IMR-90 (cell line): ENCODE data around the gene GSE1. TPM values are rescaled to one million over a fixed set of nuclear protein-coding genes. Genes with fewer than 3 reads are reported as not detected.

Source experiments
- ATAC-seq: fragments of 200-7000 bp; cut with Tn5 transposase; 2 replicates; pipeline ENCODE4 v1.9.1; 2020; ENCODE audit warnings: low read depth, mild to moderate bottlenecking, moderate library complexity
- BruUV-seq: library from RNA; stranded (reverse); fragments of 400-500 nt; replicated peaks from 2 replicates; lab custom pipeline; 2021; lab: Mats Ljungman, UMichigan
- CTCF ChIA-PET: fragments of 300-600 bp; formaldehyde crosslinking; extraction: SDS; loops from one replicate; lab custom pipeline; 2021; ENCODE audit warnings: antibody characterized with exemption; lab: Yijun Ruan, JAX
- POLR2A ChIA-PET: fragments of 300-600 bp; sonication (Branson Sonifier 250); formaldehyde crosslinking; loops from one replicate; lab custom pipeline; 2022; ENCODE audit warnings: antibody characterized with exemption; ENCODE audit not compliant: unreplicated experiment; lab: Charles Lee
- DNase-seq: peaks from one replicate; pipeline ENCODE4 v3.0.0; 2013
- H2AFZ ChIP-seq: replicated peaks from 2 replicates; pipeline ENCODE3; 2013; ENCODE audit warnings: low read length, mild to moderate bottlenecking; ENCODE audit not compliant: poor library complexity
- H2AK5ac ChIP-seq: 2 replicates; pipeline ENCODE4 v1.6.1; 2013; ENCODE audit warnings: low read depth, low read length, inconsistent platforms
- H2AK9ac ChIP-seq: replicated peaks from 2 replicates; pipeline ENCODE3; 2013; ENCODE audit warnings: mild to moderate bottlenecking, low read depth, low read length, moderate library complexity; ENCODE audit not compliant: poor library complexity
- H2BK120ac ChIP-seq: 2 replicates; pipeline ENCODE4 v1.6.1; 2013; ENCODE audit warnings: low read depth, low read length, inconsistent platforms
- H2BK15ac ChIP-seq: 3 replicates; pipeline ENCODE4 v1.6.1; 2013; ENCODE audit warnings: low read depth, low read length, inconsistent platforms
- H2BK20ac ChIP-seq: 2 replicates; pipeline ENCODE4 v1.6.1; 2013; ENCODE audit warnings: low read depth, mild to moderate bottlenecking, inconsistent platforms, low read length, moderate library complexity
- H2BK5ac ChIP-seq: 2 replicates; pipeline ENCODE4 v1.6.1; 2013; ENCODE audit warnings: mild to moderate bottlenecking, low read depth, low read length, inconsistent platforms; ENCODE audit not compliant: poor library complexity, severe bottlenecking
- H3K14ac ChIP-seq: replicated peaks from 2 replicates; pipeline ENCODE4 v1.6.1; 2013; ENCODE audit warnings: low read depth, low read length, inconsistent platforms
- H3K18ac ChIP-seq: 2 replicates; pipeline ENCODE4 v1.6.1; 2013; ENCODE audit warnings: low read depth, low read length, control low read depth
- H3K23ac ChIP-seq: 2 replicates; pipeline ENCODE4 v1.6.1; 2013; ENCODE audit warnings: low read depth, low read length, inconsistent platforms
- H3K27ac ChIP-seq: 2 replicates; pipeline ENCODE4 v1.5.1; 2013; ENCODE audit warnings: mild to moderate bottlenecking, control low read depth, low read length; ENCODE audit not compliant: insufficient read depth
- H3K27me3 ChIP-seq: 2 replicates; pipeline ENCODE4 v1.6.1; 2013; ENCODE audit warnings: low read length; ENCODE audit not compliant: control insufficient read depth, insufficient read depth
- H3K36me3 ChIP-seq: 2 replicates; pipeline ENCODE4 v1.6.1; 2013; ENCODE audit warnings: low read length, mixed read lengths; ENCODE audit not compliant: control insufficient read depth, insufficient read depth
- H3K4ac ChIP-seq: 2 replicates; pipeline ENCODE4 v1.6.1; 2013; ENCODE audit warnings: low read depth, low read length, inconsistent platforms
- H3K4me1 ChIP-seq: 2 replicates; pipeline ENCODE4 v1.6.1; 2013; ENCODE audit warnings: low read length, mixed read lengths; ENCODE audit not compliant: control insufficient read depth, insufficient read depth
- H3K4me2 ChIP-seq: 2 replicates; pipeline ENCODE4 v1.6.1; 2013; ENCODE audit warnings: low read depth, mild to moderate bottlenecking, control low read depth, low read length, moderate library complexity
- H3K4me3 ChIP-seq: 2 replicates; pipeline ENCODE4 v1.5.1; 2013; ENCODE audit warnings: low read depth, mild to moderate bottlenecking, control low read depth, low read length, moderate library complexity; ENCODE audit not compliant: insufficient read depth
- H3K56ac ChIP-seq: 2 replicates; pipeline ENCODE4 v1.6.1; 2013; ENCODE audit warnings: low read length, inconsistent platforms; ENCODE audit not compliant: insufficient read depth; ENCODE audit errors: extremely low read depth
- H3K79me1 ChIP-seq, 2 experiments: 2 replicates each; pipeline ENCODE4 v1.6.1; 2013; ENCODE audit warnings: low read length in 2 of 2, inconsistent platforms in 1 of 2, low read depth in 1 of 2
- H3K9ac ChIP-seq: 2 replicates; pipeline ENCODE4 v1.6.1; 2013; ENCODE audit warnings: low read depth, low read length, control low read depth
- H3K9me1 ChIP-seq: 2 replicates; pipeline ENCODE4 v1.6.1; 2013; ENCODE audit warnings: low read length, inconsistent platforms; ENCODE audit not compliant: insufficient read depth
- H3K9me3 ChIP-seq: 2 replicates; pipeline ENCODE4 v1.6.1; 2013; ENCODE audit warnings: low read length; ENCODE audit not compliant: control insufficient read depth, insufficient read depth
- H4K20me1 ChIP-seq: 2 replicates; pipeline ENCODE4 v1.6.1; 2013; ENCODE audit warnings: low read length, inconsistent platforms; ENCODE audit not compliant: insufficient read depth
- H4K5ac ChIP-seq: 2 replicates; pipeline ENCODE4 v1.6.1; 2013; ENCODE audit warnings: mild to moderate bottlenecking, low read depth, low read length, control low read depth
- H4K8ac ChIP-seq, 2 experiments: 2 replicates each; pipeline ENCODE4 v1.6.1; 2013; ENCODE audit warnings: low read depth in 2 of 2, low read length in 2 of 2, control low read depth in 1 of 2, inconsistent platforms in 1 of 2
- H4K91ac ChIP-seq: 2 replicates; pipeline ENCODE4 v1.6.1; 2013; ENCODE audit warnings: low read depth, low read length, inconsistent platforms; ENCODE audit not compliant: insufficient read depth
- BHLHE40 ChIP-seq: fragments of 150-350 bp; IDR thresholded peaks from 2 replicates; pipeline ENCODE4 v1.6.1; 2016; ENCODE audit warnings: mild to moderate bottlenecking, low read depth, low read length
- CEBPB ChIP-seq: IDR thresholded peaks from 2 replicates; pipeline ENCODE4 v1.6.1; 2012; ENCODE audit warnings: low read depth, low read length, improper control_type of control experiment
- CHD1 ChIP-seq: IDR thresholded peaks from 2 replicates; pipeline ENCODE4 v1.6.1; 2012; ENCODE audit warnings: low read depth, low read length, improper control_type of control experiment
- FOS ChIP-seq: fragments of 150-350 bp; IDR thresholded peaks from 2 replicates; pipeline ENCODE4 v1.6.1; 2016; ENCODE audit warnings: low read depth, low read length
- MAFK ChIP-seq: IDR thresholded peaks from 2 replicates; pipeline ENCODE4 v1.6.1; 2012; ENCODE audit warnings: low read depth, low read length, improper control_type of control experiment
- MAZ ChIP-seq: IDR thresholded peaks from 2 replicates; pipeline ENCODE4 v1.6.1; 2012; ENCODE audit warnings: low read depth, mild to moderate bottlenecking, low read length, improper control_type of control experiment, moderate library complexity, borderline replicate concordance
- MXI1 ChIP-seq: IDR thresholded peaks from 2 replicates; pipeline ENCODE4 v1.6.1; 2012; ENCODE audit warnings: low read depth, mild to moderate bottlenecking, low read length, moderate library complexity, borderline replicate concordance
- NFE2L2 ChIP-seq: fragments of 150-350 bp; IDR thresholded peaks from 2 replicates; pipeline ENCODE4 v1.6.1; 2016; ENCODE audit warnings: low read depth, mild to moderate bottlenecking, low read length
- POLR2A ChIP-seq: IDR thresholded peaks from 2 replicates; pipeline ENCODE4 v1.6.1; 2012; ENCODE audit warnings: mild to moderate bottlenecking, low read depth, low read length
- RAD21 ChIP-seq: IDR thresholded peaks from 2 replicates; pipeline ENCODE4 v1.6.1; 2012; ENCODE audit warnings: low read length, improper control_type of control experiment
- RCOR1 ChIP-seq: IDR thresholded peaks from 2 replicates; pipeline ENCODE4 v1.6.1; 2012; ENCODE audit warnings: mild to moderate bottlenecking, low read length, improper control_type of control experiment; ENCODE audit not compliant: insufficient replicate concordance
- RFX5 ChIP-seq: IDR thresholded peaks from 2 replicates; pipeline ENCODE4 v1.8.0; 2012; ENCODE audit warnings: low read depth, mild to moderate bottlenecking, low read length, moderate library complexity
- SMC3 ChIP-seq: fragments of 150-350 bp; IDR thresholded peaks from 2 replicates; pipeline ENCODE4 v1.6.1; 2016; ENCODE audit warnings: low read depth, mild to moderate bottlenecking, antibody characterized with exemption, low read length, moderate library complexity
- WGBS, 2 experiments: methylation state at CpG; one replicate each; pipeline versions ENCODE4 v1.1.5 to v1.1.7; 2013; ENCODE audit warnings: missing lambda C conversion rate in 2 of 2; ENCODE audit not compliant: insufficient read length in 1 of 2; ENCODE audit errors: extremely low coverage in 2 of 2; 5-methylcytosine and 5-hydroxymethylcytosine counted together
- dilution Hi-C: fragments of 300-500 bp; cut with HindIII; formaldehyde crosslinking; loops from one replicate; pipeline ENCODE4 v1.14.3; 2018; ENCODE audit warnings: low sequenced_read_pairs; ENCODE audit not compliant: unreplicated experiment
- in situ Hi-C: fragments of 300-500 bp; cut with MboI; formaldehyde crosslinking; loops from 3 replicates; pipeline ENCODE4 v1.14.3; 2019; ENCODE audit warnings: low sequenced_read_pairs, inconsistent platforms, mixed read lengths
- intact Hi-C: fragments of 100-400 bp; cut with micrococcal nuclease; formaldehyde crosslinking; loops from 2 replicates; pipeline ENCODE4 v1.10.0; 2022
- polyA plus RNA-seq, 3 experiments: library from polyadenylated mRNA; depleted of rRNA; stranded (reverse); fragments of >200 nt; gene quantifications; 2 replicates each; pipeline ENCODE4 v1.2.3, GENCODE V29; 2012; ENCODE audit warnings: low replicate concordance in 1 of 3
- total RNA-seq: library from RNA; depleted of rRNA; stranded (reverse); fragments of >200 nt; gene quantifications from 2 replicates; pipeline ENCODE4 v1.2.3, GENCODE V29; 2012
- TF ChIP-seq, protein P1 (sequence below): conservative IDR thresholded peaks from 2 replicates; pipeline ENCODE4 v1.5.1; 2012; ENCODE audit warnings: mild to moderate bottlenecking, low read depth, low read length, improper control_type of control experiment
- TF ChIP-seq, protein P2 (sequence below): fragments of 150-350 bp; IDR thresholded peaks from 2 replicates; pipeline ENCODE4 v1.6.1; 2017; ENCODE audit warnings: mild to moderate bottlenecking, antibody characterized with exemption, low read length, low read depth
- TF ChIP-seq, protein P3 (sequence below): fragments of 150-350 bp; IDR thresholded peaks from 2 replicates; pipeline ENCODE4 v1.6.1; 2016; ENCODE audit warnings: low read depth, mild to moderate bottlenecking, low read length, moderate library complexity, borderline replicate concordance

The GSE1 gene
- total and polyA plus RNA-seq, 2 of the 4 experiments (the other 2 are of a cell fraction) = 14.9 to 25.5 TPM

DNA sequence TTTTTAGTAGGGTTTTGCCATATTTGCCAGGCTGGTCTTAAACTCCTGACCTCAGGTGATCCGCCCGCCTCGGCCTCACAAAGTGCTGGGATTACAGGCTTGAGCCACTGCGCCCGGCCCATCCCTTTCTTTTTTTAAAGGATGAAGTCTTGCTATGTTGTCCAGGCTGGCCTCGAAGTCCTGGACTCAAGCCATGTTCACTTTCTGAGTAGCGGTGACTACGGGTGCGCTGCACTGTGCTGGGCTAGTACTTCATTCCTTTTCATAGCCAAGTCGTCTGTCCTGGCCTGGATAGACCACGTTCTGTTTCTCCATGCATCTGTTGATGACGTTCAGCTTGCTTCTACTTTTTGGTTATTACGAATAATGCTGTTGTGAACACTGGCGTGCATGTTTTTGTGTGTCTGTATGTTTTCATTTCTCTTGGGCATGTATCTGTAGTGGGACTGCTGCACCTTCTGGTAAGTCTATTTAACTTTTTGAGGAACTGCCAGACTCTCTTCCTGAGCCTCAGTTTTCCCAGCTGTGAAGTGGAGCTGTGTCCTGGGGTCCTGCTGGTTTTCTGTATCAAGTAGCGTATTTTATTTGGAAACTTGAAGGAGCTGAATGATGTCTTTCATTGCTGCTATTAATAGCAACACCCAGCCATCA, 40.0 kb upstream of the GSE1 start:
- Histone ChIP-seq H4K20me1 (peaks cover 91% of the 10 kb centered on the region), H3K4me2 (no peak overlapping the region), H2BK5ac (no peak overlapping the region), H3K4me3 (no peak overlapping the region), H4K8ac (no peak overlapping the region), H2BK20ac (no peak overlapping the region), H3K56ac (no peak overlapping the region), H2BK120ac (no peak overlapping the region), H3K27ac (no peak overlapping the region), H2AFZ (no peak overlapping the region), H3K9me3 (peaks cover 2% of the 10 kb centered on the region; the same call in 1 of the 2 replicates), H3K18ac (no peak overlapping the region), H2AK5ac (no peak overlapping the region), H3K23ac (no peak overlapping the region), H3K9me1 (peaks cover 24% of the 10 kb centered on the region), H2AK9ac (no peak overlapping the region), H3K79me1 (peaks cover 39 to 93% of the 10 kb centered on the region in 2 experiments), H2BK15ac (no peak overlapping the region), H3K4ac (no peak overlapping the region), H4K5ac (no peak overlapping the region), H3K9ac (no peak overlapping the region), H3K4me1 (peaks cover 20% of the 10 kb centered on the region), H3K14ac (no peak overlapping the region), H3K27me3 (no peaks in the 10 kb centered on the region), H3K36me3 (peaks cover 4% of the 10 kb centered on the region; the same call in 1 of the 2 replicates), H4K91ac (no peak overlapping the region)
- no peak for TF ChIP-seq CHD1
- TF ChIP-seq CEBPB = no peak
- no peak for TF ChIP-seq FOS
- TF ChIP-seq, protein P1, sequence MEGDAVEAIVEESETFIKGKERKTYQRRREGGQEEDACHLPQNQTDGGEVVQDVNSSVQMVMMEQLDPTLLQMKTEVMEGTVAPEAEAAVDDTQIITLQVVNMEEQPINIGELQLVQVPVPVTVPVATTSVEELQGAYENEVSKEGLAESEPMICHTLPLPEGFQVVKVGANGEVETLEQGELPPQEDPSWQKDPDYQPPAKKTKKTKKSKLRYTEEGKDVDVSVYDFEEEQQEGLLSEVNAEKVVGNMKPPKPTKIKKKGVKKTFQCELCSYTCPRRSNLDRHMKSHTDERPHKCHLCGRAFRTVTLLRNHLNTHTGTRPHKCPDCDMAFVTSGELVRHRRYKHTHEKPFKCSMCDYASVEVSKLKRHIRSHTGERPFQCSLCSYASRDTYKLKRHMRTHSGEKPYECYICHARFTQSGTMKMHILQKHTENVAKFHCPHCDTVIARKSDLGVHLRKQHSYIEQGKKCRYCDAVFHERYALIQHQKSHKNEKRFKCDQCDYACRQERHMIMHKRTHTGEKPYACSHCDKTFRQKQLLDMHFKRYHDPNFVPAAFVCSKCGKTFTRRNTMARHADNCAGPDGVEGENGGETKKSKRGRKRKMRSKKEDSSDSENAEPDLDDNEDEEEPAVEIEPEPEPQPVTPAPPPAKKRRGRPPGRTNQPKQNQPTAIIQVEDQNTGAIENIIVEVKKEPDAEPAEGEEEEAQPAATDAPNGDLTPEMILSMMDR = no peak
- TF ChIP-seq MAFK = no peak
- no peak for TF ChIP-seq MXI1
- TF ChIP-seq, protein P2, sequence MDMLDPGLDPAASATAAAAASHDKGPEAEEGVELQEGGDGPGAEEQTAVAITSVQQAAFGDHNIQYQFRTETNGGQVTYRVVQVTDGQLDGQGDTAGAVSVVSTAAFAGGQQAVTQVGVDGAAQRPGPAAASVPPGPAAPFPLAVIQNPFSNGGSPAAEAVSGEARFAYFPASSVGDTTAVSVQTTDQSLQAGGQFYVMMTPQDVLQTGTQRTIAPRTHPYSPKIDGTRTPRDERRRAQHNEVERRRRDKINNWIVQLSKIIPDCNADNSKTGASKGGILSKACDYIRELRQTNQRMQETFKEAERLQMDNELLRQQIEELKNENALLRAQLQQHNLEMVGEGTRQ = no peak
- TF ChIP-seq NFE2L2 = no peak
- TF ChIP-seq, protein P3, sequence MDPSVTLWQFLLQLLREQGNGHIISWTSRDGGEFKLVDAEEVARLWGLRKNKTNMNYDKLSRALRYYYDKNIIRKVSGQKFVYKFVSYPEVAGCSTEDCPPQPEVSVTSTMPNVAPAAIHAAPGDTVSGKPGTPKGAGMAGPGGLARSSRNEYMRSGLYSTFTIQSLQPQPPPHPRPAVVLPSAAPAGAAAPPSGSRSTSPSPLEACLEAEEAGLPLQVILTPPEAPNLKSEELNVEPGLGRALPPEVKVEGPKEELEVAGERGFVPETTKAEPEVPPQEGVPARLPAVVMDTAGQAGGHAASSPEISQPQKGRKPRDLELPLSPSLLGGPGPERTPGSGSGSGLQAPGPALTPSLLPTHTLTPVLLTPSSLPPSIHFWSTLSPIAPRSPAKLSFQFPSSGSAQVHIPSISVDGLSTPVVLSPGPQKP = no peak
- no peak for TF ChIP-seq SMC3
- TF ChIP-seq POLR2A = no peak
- no peak for TF ChIP-seq RFX5
- no peak for TF ChIP-seq MAZ
- no peak for TF ChIP-seq RAD21
- no peak for TF ChIP-seq RCOR1
- no peak for TF ChIP-seq BHLHE40
- intact Hi-C loops (no loop called here), in situ Hi-C loops (no loop called here), dilution Hi-C loops (no loop called here)
- DNase-seq = no peak
- no peak for ATAC-seq
- no TSS peak for BruUV-seq
- ChIA-PET CTCF (interaction anchor here (1.2 to 1.7 kb wide), 2 partner anchors 10 to 20 kb away, joined by 4 to 7 read pairs; no protein-coding TSS in a partner anchor), POLR2A (no interaction called here)
- 91% methylated on average over 4 of the region's 15 CpGs; no CpG with 5 or more reads in 1 of the 2 experiments for WGBS, 2 experiments
